ENCODE results near the gene KIN. TPM values are rescaled to one million over a fixed set of nuclear protein-coding genes. Genes with fewer than 3 reads are reported as not detected.
A peak's percentile ranks its signal among the peaks of the same experiment; 100 is the strongest.
"Not testable (repeated sequence)": the region's sequence is repeated elsewhere in the genome, so short reads cannot be mapped to it uniquely, and the experiment has no call there.

The KIN gene
- total RNA-seq, 6 experiments from 2014 or later: 12.8 to 16.1 (median 15.0) TPM

DNA sequence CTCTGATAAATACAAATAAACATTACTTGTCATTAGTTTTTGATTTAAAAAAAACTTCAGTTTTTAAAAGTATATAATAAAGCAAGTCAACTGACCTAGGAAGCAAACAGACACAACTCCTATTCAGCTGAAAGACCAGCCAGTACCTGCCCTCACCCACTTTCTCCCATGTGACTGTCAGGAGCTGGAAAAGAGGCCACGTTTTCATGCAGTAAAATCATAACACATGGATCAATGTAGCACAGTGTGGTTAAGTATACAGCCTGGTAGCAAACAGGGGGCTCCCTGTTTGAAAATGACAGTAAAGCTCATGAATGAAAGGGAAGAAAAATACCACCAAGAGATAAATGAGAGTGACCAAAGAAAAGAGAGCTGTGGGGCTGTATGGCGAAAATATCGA lies 21.6 kb downstream of the KIN start:
- Mint-ChIP-seq H3K4me3 (no peak overlapping the region), H3K27me3 (ENCODE audit: insufficient read depth) (no peaks in the 10 kb centered on the region), H3K27ac (no peak overlapping the region), H3K36me3 (ENCODE audit: low read depth) (peaks cover 23% of the 10 kb centered on the region), H3K9me3 (no peaks in the 10 kb centered on the region), H3K4me1 (ENCODE audit: low read depth) (peaks cover 8% of the 10 kb centered on the region)
- DNase-seq: no peak
- TF ChIP-seq CTCF (IDR thresholded peaks at IDR 0.05): no peak

DNA sequence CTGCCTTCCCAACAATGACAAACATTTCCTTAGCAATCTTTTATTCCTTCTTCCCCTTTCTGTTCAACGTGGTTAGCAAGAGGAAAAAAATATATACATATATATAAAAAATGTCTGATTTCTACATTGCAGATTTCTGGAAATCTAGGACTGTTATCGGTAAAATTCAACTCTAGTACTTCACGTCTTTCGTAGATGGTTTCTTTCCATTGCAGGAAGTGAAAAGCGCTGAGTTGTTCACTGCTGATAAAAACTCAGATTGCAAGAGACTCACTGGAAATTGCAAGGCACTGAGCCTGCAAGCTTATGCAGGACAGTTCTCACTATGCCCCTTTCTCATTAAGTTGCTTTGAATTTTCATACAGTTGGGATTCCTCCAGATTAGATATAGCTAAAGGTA lies 23.9 kb downstream of the KIN start:
- no peak for TF ChIP-seq CTCF (IDR thresholded peaks at IDR 0.05)
- Mint-ChIP-seq H3K36me3 (ENCODE audit: low read depth) (peaks cover 14% of the 10 kb centered on the region), H3K27ac (no peak overlapping the region), H3K4me3 (no peak overlapping the region), H3K27me3 (ENCODE audit: insufficient read depth) (no peaks in the 10 kb centered on the region), H3K4me1 (ENCODE audit: low read depth) (peaks cover 8% of the 10 kb centered on the region), H3K9me3 (no peaks in the 10 kb centered on the region)
- DNase-seq: no peak

DNA sequence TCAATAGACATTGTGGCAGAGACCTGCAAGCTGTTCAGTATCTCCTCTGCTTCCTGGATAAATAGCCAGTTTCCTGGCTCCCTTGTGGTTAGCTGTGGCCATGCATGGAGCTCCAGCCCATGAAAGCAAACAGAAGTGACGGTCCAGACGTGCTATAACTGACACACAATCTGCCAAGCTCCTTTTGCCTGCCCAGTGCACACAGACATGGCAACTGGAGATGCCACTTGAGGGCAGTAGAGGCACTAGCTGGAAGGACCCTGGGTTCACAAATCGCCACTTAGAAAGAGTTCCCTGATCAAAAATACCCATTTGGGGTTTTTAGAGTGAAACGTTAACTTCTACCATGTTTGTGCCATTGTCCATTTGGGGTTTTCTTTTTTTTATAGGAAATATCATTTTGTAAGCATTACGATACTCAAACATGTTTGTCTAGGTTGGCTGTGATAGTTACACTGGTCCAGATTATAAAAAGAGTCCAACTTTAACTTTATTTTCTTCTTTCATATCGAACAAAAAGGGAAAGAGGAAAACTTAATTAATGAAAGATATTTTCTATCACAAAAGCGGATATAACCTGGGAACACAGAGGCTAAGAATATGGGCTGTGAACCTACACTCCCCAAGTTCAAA lies 31.3 kb downstream of the KIN start:
- peak; percentile 69 for TF ChIP-seq CTCF (IDR thresholded peaks at IDR 0.05)
- peaks cover 35% of the 10 kb centered on the region for H3K36me3 Mint-ChIP-seq (ENCODE audit: low read depth)
- DNase-seq: peak; percentile 15
- no peaks in the 10 kb centered on the region for H3K9me3 Mint-ChIP-seq
- no peak overlapping the region for H3K4me3 Mint-ChIP-seq
- H3K27me3 Mint-ChIP-seq (ENCODE audit: insufficient read depth): no peaks in the 10 kb centered on the region
- no peak overlapping the region for H3K27ac Mint-ChIP-seq
- H3K4me1 Mint-ChIP-seq (ENCODE audit: low read depth): no peaks in the 10 kb centered on the region

- Mint-ChIP-seq H3K36me3 (ENCODE audit: low read depth) (peaks cover 42% of the 10 kb centered on the region), H3K27me3 (ENCODE audit: insufficient read depth) (no peaks in the 10 kb centered on the region), H3K9me3 (no peaks in the 10 kb centered on the region), H3K4me1 (ENCODE audit: low read depth) (no peaks in the 10 kb centered on the region), H3K27ac (no peak overlapping the region), H3K4me3 (no peak overlapping the region)
- no peak for TF ChIP-seq CTCF (IDR thresholded peaks at IDR 0.05)
- no peak for DNase-seq
Measured at GRCh38 chr10:7755103-7755502, 32.7 kb downstream of the KIN start.

DNA sequence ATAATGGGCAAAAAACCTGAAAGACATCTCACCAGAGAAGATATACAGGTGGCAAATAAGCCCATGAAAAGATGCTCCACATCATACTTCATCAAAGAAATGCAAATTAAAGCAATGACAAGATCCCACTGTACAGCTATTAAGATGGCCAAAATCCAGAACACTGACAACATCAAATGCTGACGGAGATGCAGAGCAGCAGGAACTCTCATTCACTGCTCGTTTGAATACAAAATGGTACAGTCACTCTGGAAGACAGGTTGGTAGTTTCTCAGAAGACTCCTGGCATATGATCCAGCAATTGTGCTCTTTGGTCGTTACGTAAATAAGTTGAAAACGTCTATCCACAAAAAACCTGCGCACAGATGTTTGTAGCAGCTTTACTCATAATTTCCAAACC lies 35.5 kb downstream of the KIN start:
- H3K4me3 Mint-ChIP-seq: no peak overlapping the region
- peaks cover 2% of the 10 kb centered on the region for H3K27me3 Mint-ChIP-seq (ENCODE audit: insufficient read depth)
- no peaks in the 10 kb centered on the region for H3K4me1 Mint-ChIP-seq (ENCODE audit: low read depth)
- H3K9me3 Mint-ChIP-seq: no peaks in the 10 kb centered on the region
- no peak for DNase-seq
- TF ChIP-seq CTCF (IDR thresholded peaks at IDR 0.05): no peak
- H3K27ac Mint-ChIP-seq: no peak overlapping the region
- peaks cover 39% of the 10 kb centered on the region for H3K36me3 Mint-ChIP-seq (ENCODE audit: low read depth)

GRCh38 chr10:7750222-7750621 lies 37.6 kb downstream of the KIN start:
- Mint-ChIP-seq H3K4me3 (no peak overlapping the region), H3K36me3 (ENCODE audit: low read depth) (peaks cover 36% of the 10 kb centered on the region), H3K9me3 (no peaks in the 10 kb centered on the region), H3K4me1 (ENCODE audit: low read depth) (no peaks in the 10 kb centered on the region), H3K27me3 (ENCODE audit: insufficient read depth) (peaks cover 3% of the 10 kb centered on the region), H3K27ac (no peak overlapping the region)
- TF ChIP-seq CTCF (IDR thresholded peaks at IDR 0.05): no peak
- no peak for DNase-seq

DNA sequence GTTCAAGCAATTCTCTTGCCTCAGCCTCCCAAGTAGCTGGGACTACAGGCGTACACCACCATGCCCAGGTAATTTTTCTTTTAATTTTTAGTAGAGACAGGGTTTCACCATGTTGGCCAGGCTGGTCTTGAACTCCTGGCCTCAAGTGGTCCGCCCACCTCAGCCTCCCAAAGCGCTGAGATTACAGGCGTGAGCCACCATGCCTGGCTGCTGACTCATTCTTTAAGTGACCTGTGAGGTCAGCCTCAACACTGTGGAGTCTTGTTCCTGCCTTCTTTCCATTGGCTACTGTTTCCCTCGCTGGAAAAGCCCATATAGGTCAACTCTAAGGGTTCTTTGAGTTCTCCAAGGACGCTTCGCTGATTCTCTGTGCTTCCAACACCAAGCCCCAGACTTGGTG lies 39.2 kb downstream of the KIN start:
- not testable (repeated sequence) for H3K4me1 Mint-ChIP-seq (ENCODE audit: low read depth); H3K4me3 Mint-ChIP-seq; H3K27me3 Mint-ChIP-seq (ENCODE audit: insufficient read depth); H3K9me3 Mint-ChIP-seq; H3K27ac Mint-ChIP-seq; DNase-seq
- peaks cover 31% of the 10 kb centered on the region for H3K36me3 Mint-ChIP-seq (ENCODE audit: low read depth)
